GM03348 (cell line): ENCODE measurements around the gene LAMA5.

Experiments used
- DNase-seq: peaks from one replicate; pipeline ENCODE4 v3.0.0; 2012; ENCODE audit warnings: low spot score

Gene LAMA5

DNA sequence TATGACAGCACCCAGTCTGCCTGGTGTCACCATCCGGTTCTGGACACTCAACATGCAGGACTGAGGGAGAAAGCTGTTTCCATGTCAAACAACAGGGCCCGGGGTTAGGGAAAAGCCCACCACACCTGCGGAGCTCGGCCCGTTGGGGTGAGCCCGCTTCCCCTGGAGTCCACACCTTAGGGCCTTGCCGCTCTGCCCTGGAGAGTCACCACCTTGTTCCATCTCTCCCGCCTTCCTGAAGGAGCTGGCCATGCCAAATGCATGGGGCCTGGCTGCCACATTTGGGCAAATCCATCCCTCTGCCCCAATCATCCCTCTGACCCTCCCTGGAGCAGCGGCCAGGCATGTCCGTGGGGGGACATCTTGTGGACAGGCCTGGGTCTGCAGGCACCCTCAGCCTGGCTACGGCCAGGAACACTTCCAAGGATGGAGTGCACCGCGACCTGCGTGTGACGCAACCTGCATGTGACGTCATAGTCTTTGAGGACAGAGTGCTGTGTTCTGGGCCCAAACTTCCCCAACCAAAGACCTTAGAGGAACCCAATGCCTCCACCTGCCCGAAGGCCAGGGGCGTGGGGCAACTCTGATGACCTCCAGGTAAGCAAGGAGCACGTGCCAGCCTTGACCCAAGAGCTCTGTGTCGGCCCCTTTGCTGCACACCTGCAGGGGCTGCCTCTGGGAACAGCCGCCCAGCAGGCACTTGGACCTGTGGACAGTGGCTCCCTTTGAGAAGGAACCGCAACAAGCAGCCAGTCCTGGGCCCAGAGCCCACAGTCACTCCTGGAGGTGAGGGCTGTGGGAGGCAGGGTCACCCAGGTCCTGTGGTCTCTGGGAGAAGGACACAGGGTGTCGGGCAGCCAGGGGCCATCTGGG is 38.2 kb upstream of the LAMA5 start:
- DNase-seq: peak; percentile 65

DNA sequence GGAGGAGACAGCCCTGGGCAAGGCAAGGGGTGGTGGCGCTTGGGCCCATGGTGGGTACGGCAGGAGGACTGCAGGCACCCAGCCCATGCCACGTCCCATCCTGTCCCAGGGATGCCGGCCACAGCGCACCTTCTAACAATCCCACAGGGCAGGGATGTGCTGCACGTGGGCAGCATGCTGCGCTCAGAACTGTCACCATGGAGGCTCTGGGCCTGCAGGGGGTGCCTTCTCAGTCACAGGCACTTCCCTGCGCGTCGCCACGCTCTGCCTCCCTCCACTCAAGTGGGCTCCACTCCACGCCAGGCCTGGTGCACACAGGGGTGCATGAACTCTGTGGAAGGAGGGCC is 37.6 kb upstream of the LAMA5 start:
- DNase-seq: no peak

DNA sequence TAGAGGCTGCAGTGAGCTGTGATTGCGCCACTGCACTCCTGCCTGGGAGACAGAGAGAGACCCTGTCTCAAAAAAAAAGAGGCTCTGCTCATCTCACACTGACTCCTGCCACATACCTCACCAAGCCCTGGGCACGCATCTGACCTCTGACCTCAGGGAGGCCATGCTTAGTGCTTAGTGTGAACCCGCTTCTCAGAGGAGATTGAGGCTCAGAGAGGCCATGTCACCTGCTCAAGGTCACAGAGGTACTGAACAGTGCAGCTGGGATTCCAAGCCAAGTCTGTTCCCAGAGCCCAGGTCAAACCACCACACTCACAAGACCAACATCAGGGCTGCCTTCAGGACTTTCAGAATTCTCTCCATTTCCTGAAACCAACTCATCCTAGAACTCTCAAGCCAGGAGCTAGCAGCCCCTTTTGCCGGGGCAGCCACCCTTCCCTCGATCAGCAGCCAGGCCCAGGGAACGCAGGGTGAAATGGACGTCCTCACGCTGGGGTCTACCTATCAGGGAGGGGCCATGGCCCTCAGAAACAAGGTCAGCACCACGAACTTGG is 37.1 kb upstream of the LAMA5 start:
- DNase-seq: no peak

DNA sequence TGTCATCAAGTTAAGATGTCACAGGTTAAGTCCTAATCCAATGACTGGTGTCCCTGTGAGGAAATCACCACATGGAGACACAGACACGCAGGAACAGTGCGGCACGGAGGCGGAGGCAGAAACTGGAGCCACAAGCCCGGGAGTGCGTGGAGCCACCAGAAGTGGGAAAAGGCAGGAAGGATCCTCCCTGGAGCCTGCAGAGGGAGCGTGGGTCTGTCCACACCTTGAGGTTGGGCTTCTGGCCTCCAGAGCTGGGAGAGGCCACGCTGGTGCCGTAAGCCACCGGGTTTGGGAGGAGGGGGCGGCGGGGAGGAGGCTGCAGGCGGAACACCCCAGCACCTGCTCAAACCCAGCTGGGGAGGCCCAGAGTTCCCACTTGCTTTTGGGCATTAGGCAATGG is 36.2 kb upstream of the LAMA5 start:
- no peak for DNase-seq

DNA sequence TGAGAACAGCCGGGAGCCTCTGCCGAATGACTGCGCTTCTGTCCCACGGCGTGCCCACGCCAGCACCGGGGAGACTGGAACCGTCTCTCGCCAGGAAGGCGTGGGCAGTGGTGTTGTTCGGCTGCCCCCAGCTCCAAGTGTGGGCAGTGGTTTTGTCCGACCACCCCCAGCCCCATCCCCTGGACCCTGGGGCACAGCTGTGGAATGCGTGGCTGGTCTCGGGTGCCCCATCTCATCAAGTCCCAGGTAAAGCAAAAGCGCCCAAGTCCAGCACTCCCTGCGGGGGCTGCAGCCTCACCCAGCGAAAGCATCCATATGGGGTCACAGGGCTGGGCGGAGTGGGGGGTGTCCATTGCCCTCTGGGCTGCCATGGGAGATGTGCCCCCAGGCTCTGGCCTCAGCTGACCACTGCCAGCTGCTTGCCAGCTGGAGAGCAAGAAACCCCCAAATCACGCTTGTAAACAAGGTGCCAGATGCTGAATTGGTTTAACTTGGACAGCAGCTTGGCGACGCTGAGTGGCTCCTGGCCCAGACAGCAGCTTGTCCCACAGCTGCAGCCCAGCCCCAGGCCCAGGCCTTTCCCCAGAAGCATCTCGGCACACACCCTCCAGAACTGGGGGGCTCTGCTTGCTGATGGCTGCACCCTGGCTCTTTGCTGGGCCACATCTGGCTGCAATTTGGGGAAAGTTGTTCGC is 35.5 kb upstream of the LAMA5 start:
- DNase-seq: no peak

DNA sequence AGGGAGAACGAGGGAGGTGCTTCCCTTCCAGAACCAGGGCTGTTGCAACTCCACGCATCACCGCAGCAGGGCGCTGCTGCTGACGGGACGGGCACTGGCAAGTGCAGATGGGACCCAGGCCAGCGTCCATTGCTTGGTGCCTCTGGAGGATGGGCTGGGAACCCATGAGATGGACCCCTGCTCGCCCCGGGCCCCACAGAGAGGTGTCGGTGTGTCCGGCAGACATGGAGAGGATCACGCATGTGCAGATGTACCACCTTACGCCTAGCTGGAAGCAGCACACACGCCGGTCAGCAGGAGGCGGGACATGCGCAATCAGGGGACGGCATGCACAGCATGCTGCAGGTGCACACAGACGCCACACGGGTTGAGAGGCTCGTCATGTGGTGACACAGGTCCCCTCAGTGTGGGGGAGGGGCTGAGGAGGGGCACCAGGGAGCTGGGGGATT is 34.2 kb upstream of the LAMA5 start:
- peak; percentile 51 for DNase-seq

DNA sequence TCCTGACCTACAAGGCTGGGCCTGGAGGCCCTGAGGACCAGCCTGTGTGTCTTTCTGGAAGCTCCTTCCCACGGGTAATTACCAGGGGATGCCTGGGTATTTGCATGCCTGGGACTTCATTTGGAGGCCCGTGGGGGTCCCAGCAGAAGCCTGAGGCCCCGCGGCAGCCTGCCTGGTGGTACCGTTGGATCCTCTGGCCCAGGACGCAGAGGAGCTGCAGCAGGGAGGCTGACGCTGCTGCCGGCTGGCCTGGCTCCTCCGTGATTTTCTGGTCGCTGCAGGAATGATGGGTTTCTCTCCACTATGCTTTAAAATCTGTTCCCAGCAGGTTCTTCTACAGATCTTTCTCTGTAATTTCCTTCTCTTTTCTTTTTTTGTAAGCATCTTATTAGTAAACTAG is 33.4 kb upstream of the LAMA5 start:
- no peak for DNase-seq

DNA sequence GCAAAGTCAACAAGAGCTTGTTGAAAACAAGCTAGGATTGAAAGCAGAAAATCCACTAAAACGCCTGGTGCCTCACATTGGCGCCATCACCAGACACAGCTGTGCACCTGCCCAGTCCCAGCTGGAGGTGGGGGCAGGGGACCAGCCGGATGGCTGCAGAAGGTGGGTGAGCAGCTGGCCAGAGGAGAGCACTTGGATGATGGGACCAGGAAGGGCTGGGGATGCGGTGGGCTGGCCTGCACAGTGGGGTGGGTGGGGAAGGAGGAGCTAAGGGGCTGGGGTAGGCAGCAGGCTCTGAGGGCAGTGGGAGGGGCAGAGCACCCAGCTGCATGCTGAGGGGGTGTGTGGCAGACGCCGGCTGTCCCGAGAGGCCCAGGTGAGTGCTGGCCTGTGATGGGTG is 32.9 kb upstream of the LAMA5 start:
- no peak for DNase-seq

DNA sequence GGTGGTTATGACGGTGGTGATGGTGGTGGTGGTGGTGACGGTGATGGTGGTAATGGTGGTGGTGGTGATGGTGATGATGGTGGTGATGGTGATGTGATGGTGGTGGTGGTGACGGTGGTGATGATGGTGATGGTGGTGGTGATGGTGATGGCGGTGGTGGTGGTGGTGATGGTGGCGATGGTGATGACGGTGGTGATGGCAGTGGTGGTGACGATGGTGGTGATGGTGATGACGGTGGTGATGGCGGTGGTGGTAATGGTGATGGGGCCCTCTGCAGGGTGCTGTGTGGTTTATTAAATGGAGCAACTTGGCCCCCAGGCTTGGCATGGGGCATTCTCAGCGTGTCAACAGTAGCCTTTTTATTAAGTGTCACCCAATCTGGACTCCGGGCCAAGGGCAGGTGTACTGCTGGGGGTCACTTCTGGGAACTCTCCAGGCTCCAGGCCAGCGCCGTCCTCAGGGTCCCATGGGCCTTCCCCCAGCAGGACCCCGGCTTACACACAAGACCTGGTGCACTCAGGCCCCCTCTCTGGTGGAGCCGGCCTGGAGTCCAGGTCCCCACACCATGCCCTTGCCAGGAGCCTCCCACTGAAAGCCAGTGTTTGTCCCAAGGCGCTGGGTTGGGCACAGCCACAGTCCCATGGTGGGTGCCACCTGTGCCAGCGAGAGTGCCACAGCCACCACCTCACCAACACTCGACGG is 31.2 kb upstream of the LAMA5 start:
- no peak for DNase-seq

DNA sequence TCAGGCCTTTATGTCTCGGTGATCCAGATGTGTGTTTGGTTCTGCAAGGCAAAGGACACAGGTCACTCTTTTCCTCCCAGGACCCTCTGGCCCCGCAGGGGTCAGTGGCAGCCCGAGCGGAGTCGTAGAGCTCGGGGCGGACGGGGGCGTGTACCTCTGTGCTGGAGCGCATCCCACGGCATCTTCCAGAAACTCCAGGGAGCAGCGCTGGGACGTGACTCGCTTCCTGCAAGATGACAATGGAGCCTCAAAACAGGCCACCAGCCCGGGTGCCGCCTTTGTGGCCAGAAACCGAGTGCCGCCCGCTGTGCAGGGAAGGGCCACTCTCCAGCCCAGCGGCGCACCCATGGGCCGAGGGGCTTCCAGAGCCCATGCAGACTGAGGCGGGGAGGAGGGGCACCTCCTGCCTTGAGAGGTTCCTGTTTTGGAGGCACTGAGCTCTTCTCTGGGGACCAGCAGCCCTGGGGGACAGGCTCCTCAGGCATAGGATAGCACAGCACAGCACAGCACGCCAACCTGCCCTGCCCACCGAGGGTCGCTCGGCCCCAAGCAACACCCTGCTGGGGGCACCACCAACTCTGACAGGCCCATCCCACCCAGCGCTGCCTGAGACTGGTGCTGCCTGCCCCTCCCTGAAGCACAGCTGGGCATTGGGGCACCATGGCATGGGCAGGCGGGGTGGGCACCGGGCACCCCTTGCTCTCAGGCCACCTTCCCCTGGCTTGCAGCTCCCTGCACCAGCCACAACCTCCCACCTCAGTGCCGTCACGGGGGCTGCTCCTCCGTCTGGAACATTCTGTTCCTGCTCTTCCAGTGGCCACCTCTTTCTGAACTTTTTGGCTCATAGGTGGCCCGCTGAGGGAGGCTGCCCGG is 29.5 kb upstream of the LAMA5 start:
- DNase-seq: no peak

DNA sequence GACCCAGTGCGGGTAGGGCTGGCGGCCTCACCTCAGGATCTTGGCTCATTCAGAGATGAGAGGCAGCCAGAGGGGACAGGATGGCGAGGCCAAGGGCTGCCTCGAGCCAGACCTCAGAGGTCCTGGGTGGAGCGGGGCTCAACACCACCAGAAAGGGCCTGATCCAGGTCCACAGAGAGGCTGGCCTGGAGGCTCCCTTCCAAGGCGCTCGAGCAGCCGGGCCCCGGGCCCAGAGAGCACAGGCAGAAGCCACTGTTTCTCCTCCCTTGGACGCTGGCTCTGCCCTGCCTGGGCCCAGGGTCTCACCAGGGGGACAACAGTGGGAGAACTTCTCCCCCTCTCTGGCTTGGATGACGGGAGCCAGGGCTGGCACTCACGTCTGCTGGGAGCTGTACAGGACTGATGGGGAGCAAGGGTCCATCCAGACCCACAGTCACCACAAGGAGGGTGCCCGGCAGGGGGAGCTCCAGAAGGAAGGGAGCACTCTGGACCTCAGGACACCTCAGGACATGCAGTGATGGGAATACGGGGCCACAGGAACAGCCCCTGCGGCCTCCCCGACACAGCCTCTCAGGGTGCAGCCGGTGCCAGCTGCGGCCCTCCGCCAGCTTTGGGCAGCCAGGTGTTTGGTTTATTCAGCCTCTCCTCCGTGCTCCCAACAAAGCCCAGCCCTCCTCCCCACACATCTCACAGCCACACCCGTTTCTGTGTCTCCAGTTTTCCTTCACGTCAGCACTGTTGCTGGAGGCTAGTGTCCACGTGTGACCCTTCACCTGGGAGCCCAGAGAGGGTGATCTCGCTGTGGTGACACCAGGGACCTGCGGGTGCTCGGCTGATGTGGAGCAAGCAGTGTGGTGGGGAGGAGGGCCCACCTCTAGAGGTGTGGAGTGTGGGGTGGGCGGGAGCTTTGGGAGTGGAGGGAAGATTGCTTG is 28.5 kb upstream of the LAMA5 start:
- no peak for DNase-seq

DNA sequence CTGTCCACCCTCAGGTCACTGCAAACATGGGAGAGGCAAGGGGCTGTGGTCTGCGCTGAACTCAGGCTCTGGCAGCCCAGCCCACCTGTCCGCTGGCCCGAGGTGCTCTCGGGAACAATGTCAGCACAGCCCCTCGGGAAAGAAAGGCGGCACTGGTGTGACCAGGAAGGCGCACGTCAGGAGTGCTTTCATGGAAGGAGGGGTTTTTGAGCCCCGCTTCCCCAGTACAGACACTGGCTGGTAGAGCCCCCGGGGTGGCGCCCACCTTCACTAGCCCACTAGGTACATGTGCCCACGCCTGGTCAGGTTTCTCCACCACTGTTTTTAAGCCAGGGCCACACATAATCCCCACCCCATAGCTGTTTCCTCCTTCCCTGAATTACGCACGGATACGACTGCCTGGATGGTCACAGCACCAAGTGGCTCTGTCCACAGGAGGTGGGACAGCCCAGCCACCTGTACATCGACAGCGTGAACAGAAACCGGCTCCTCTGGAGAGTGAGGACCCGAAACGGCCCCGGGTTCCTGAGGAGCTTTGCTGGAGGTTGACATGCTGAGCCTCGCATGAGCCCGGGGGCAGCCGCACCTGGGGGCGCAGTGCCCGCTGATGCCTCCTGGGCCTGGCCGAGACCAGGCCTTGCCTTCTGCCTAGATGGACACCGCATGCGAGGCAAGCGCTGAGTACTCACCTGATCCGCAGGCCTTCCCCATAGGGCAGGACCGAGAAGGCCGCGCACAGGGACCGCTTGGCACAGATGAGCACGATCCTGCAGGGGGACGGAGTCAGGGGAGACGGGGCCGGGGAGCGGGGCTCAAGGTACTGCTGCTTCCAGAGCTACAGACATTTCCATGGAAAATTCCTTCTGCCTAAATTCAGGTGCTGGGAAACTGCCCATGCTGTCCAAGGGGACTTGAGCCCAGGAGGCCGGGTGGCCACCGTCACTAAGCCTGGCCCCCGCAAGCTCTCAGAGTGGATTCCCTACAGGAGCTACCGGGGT is 27.4 kb upstream of the LAMA5 start:
- DNase-seq: no peak

DNA sequence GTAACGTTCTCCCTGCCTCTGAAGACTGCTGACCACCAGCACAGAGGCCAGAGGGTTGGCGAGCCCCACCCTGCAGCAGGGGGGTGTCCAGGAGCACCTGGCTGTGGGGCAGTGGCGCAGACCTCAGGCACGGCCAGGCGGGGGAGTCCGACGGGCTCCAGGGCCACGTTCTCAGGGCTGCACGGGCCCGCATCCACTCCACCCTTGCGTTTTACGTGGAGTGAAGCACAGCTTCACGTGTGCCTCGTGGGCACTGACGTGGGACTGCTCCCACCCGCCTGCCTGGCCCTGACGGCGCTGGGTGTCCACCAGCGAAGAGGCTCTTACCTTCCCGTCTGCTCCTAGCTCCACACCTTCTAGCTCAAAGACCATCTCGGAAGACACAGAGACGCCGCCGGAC is 26.7 kb upstream of the LAMA5 start:
- DNase-seq: no peak

DNA sequence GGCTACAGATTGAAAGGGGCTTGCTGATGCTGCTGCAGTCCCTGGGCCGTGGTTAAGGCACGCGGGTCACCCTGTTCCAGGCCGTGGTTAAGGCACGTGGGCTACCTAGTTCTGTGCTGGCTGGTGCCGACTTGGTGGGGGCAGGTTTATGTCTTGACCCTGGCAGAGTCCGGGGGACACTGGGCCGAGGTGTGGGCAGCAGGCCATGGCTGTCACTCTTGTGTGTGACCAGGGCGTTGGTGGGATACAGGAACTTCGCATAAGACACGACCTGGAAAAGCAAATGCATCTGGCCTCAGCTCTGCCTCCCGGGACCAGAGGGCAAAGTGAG is 26.2 kb upstream of the LAMA5 start:
- no peak for DNase-seq

DNA sequence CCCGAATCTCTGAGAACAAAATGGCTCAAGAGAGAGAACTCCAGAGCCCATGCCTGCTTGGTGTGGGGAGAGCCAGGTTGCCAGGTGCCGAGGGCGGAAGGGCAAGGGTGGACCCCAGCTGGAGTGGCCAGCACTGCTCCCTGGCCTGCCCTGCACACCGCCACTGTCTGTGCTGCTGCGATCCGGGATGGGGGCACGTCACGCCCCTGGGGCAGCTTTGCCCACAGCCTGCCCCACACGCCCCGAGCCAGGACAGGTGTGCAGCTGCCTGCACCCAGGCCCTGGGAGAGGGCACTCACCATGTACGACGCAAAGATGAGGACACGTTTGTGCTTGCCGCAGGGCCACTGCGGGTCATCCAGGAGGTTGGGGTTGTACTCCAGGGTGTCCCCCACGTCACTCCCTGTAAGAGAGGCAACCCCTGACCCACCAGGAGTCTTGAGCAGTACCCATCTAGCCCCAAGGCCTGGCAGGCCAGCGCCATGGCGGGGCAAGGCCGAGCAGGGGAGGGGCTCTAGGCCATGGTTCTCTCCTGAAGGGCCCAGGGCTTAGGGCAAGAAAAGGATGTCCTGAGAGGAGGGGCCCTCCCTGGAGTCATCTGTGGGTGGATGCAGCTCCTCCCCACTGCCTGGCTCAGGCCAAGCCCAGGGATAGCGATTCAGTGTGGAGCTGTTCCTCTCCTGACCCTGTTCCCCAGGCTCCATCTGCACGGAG is 25.7 kb upstream of the LAMA5 start:
- DNase-seq: no peak

DNA sequence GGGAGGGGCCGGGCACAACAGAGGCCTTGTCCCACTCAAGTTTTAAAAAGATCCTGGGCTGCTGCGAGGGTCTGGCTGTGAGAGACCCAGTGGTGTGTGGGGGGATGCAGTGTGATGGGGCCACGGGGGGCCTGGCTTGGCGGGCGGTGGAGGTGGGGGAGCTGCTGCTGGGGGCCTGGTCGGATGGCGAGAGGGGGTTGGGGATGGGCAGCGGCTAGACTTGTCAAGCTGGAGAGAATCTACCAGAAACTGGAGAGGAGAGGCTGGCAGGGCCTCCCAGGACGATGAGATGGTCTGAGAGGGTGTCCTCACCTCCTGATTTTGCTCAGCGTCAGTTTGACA is 24.9 kb upstream of the LAMA5 start:
- no peak for DNase-seq

DNA sequence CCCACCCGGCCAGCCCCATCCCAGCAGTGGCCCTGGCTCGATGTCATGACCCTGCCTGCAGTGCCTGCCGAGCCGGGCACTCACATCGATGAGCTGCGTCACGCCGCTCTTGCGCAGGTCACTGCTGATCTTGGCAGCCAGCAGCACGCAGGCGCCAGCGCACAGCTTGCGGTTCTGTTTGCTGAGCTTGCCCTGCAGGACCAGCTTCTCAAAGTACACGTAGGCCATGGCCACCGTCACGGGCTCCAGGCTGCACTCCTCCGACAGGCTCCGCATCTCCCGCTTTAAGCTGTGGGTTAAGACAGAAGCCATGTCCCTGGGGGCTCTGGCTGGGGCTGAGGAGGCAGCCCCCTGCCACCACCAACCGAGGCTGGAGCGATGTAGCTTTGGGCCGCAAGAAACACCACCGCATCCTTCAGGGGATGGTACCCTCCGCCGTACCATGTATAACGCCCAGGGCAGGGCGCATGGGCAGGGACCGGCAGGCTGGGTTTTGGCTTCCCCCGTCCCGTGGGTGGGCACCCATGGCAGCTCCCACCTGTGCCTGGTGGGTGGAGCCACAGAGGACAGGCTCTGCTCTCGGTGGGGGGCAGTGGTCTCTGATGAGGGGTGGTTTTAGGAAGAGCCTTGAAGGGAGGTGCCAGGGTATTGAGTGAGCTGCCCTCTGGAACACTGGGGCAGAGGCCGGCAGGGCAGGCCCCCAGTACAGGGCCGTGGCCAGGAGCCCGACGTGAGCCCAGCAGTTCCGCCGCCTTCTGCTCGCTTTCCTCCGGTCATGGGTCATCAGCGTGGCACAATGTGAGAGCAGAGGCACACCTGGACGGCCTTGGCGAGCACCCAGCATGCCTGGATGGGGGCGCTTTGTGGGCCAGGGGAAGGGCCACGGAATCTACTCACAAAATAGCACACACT is 24.3 kb upstream of the LAMA5 start:
- no peak for DNase-seq
